Measurements from ENCODE around the gene L1TD1. TPM values are rescaled to one million over a fixed set of nuclear protein-coding genes. Genes with fewer than 3 reads are reported as not detected.
A peak's percentile ranks its signal among the peaks of the same experiment; 100 is the strongest.
"Not testable (repeated sequence)": the region's sequence is repeated elsewhere in the genome, so short reads cannot be mapped to it uniquely, and the experiment has no call there.

Gene L1TD1
- total RNA-seq, 1 donor from 2014 or later, result under 0.01 TPM

- no peak for DNase-seq (ENCODE audit: low read depth)
Observed at GRCh38 chr1:62237950-62238374, 43.3 kb downstream of the L1TD1 start.

GRCh38 chr1:62238507-62238906 is 43.9 kb downstream of the L1TD1 start:
- DNase-seq (ENCODE audit: low read depth), result no peak

- DNase-seq (ENCODE audit: low read depth), result not testable (repeated sequence)
Observed at GRCh38 chr1:62239652-62240403, 45.2 kb downstream of the L1TD1 start.

- DNase-seq (ENCODE audit: low read depth), result no peak
Observed at GRCh38 chr1:62240651-62241370, 46.2 kb downstream of the L1TD1 start.

GRCh38 chr1:62241371-62242131 is 46.9 kb downstream of the L1TD1 start:
- DNase-seq (ENCODE audit: low read depth), result peak; percentile 37

- not testable (repeated sequence) for DNase-seq (ENCODE audit: low read depth)
Observed at GRCh38 chr1:62244380-62244779, 49.7 kb downstream of the L1TD1 start.

GRCh38 chr1:62245201-62245600 is 50.6 kb downstream of the L1TD1 start:
- no peak for DNase-seq (ENCODE audit: low read depth)

GRCh38 chr1:62247391-62248168 is 52.9 kb downstream of the L1TD1 start:
- DNase-seq (ENCODE audit: low read depth), result no peak

GRCh38 chr1:62250126-62250726 is 55.6 kb downstream of the L1TD1 start:
- no peak for DNase-seq (ENCODE audit: low read depth)

GRCh38 chr1:62259551-62259950 is 64.9 kb downstream of the L1TD1 start:
- no peak for DNase-seq (ENCODE audit: low read depth)

- DNase-seq (ENCODE audit: low read depth), result no peak
Observed at GRCh38 chr1:62260688-62261087, 66.0 kb downstream of the L1TD1 start.

Other genes starting within 250 kb of the L1TD1 start
- gene KANK4, start 124.6 kb downstream of the L1TD1 start, total RNA-seq, result not detected in 2 replicates
- 24.5 and 30.0 TPM in 2 replicates for gene USP1, start 242.2 kb downstream of the L1TD1 start, total RNA-seq